Hematopoietic multipotent progenitor cell (in vitro differentiated cells): Measurements from ENCODE around the gene BAMBI. TPM values are rescaled to one million over a fixed set of nuclear protein-coding genes. Genes with fewer than 3 reads are reported as not detected.

Source experiments
- DNase-seq, 3 donors: peaks; one replicate each; pipeline ENCODE4 v3.0.0-alpha.2; 2011 to 2015; ENCODE audit warnings: low read depth in 2 of 3, low spot score in 2 of 3
- total RNA-seq: library from RNA; depleted of rRNA; stranded (reverse); fragments of >200 nt; gene quantifications from one replicate; pipeline ENCODE4 v1.2.3, GENCODE V29; 2012

BAMBI gene
- total RNA-seq, 1 donor, result 0.27 TPM

DNA sequence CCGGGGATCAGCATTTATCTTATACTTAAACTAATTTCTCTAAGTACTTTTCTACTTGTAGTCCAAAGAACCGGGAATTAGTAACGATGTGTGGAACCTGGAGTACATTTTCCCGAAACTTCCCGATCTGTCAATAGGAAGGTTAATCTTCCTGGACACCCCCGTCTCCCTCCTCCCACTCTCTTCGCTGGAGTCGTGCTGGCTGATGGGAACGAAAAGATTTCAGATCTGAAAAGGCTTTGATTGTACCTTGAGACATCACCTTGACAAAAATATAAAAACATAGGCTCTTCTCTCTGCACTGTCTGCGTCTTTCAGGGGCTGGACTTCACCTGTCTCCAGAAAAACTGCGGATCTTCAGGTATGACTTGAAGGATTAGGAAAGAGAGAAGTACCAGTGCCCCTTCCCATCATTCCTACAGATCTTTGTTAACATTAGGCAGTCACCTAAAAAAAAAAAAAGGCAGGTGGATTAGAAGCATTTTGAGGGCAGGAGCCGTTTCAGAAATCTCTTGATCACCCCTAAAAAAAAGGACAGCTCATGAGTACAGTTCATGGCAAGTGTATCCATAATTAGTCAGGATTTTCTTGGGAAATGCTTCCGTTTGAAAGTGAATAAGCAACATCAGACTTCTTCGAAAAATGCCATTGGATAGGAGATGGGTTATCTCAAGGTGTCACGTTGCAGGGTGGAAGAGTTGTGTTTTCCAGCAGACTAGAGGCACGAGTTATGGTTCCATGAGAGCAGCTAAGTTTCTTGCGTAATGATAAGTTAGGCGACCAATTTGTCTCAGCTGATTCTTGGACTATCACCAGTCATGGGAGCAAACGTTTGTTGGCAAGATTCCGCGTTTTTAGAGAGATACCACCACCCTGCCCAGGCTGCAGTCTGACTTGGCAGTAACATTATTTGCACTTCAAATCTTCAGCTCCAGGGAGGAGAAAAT is 7.8 kb upstream of the BAMBI start:
- DNase-seq, result peak in 1 of 3 donors; percentile 18

DNA sequence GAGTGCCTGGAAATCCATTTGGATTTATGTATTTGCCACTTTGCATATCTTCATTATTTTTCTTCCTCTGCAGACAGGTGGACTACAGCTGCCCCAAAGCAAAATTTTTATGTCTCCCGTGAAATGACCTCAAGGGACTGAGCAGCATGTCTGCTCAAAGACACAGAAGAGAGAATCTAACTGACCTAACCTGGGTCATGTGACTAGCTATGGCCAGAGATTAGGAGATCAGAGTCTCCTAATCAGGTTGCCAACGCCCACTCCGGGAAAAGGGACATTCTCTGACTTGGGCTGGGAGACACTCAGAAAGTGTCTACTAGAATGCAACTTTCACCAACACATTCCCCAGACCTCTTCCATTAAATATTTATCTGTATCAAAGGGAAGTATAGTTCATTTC is 2.5 kb upstream of the BAMBI start:
- DNase-seq, result no peak

DNA sequence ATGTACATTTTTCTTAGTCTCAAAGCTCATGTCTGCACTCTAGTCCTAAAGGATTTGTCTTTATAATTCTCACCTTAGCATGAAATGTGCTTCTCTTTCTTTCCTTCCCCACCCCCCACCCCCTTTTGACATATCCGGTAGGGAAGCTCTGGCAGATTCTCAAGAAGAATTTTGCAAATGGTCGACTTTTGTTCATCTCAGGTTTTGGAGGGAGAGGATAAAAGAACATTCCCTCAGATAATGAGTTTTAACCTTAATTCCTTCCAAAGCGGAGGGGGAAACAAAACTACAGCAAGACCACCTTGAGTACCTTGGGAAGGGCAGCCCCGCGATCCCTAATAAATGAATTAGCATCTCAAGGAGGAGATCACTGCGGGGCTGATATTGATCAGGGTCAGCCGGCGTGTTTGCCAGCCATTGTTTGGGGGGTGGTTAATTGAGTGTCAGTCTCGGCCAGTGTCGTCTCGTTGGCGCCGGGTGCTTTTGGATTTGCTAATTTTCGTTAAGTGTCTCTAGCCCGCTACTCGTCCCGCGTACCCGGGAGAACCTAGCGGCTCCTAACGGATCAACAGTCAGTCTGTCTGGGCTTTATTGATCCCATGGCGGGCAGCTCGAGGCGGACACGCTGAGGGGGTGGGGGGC is 874 bp upstream of the BAMBI start:
- peak in 1 of 3 donors; percentile 41 for DNase-seq

DNA sequence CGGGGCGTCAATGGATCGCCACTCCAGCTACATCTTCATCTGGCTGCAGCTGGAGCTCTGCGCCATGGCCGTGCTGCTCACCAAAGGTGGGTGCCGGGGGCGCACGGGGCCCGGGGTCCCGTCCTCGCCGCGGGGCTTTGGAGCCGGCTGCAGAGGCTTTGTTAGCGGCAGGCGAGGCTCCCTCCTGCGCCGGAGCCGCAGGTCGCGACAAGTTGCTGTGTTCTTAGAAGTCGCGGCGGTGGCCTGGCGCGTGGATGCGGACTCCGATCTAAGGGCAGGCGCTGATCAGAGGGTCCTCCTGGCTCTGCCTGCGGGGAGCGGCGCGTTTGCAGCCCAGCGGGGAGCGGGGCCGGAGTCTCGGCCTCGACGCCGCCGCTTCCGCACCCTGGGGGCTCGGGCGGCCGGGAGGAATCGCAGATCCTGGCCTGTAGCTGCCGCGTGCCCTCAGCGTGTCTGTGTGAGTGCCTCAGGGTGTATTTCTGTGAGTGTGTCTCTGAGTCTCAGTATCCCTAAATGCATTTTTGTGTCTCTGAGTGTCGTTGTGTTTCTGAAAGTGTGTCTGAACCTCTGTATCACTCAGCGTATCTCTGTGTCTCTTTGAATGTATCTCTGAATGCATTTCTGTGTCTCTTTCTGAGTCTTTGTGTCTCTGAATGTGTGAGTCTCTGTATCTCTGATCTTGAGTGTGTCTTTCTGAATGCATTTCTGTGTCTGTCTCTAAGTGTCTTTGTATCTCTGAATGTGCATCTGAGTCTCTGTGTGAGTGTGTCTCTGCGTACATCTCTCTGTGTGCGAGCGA is 766 bp downstream of the BAMBI start:
- peak in 1 of 3 donors; percentile 17 for DNase-seq

DNA sequence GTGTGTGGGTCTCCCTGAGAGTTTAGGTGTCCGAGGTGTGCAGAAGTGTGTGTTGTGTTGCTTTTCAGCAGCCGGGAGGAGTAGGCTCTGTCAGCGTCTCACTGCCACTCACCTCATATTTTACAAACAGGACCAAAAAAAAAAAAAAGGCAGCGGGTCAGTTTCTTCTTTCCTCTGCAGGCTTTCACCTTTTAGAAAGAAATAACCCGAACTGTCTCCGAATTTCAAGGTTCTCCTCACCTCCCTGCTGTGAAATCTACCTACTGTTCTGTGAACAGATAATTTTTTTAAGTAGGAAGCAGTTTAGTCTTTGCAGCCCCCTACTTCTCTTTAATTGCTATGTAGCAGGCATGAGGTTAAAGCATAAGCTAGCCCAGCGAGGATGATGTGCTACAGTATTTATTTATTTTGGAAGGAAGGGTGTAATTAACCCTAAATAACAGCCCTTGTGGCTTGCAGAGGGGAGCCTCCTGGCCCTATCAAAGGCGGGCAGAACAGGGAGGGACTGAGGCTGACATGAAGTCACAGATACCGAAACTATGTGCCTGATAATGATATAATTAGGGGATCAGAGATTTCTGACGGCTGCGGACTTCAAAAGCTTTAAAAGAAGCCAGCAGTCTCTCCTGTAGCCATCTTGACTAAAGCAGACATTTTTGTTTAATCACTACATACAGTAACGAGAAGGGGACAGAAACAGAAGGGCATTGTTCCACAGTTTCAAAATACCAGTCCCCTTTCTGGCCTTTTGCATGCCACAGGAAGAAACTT is 1.6 kb downstream of the BAMBI start:
- DNase-seq, result peak in 1 of 3 donors; percentile 18

DNA sequence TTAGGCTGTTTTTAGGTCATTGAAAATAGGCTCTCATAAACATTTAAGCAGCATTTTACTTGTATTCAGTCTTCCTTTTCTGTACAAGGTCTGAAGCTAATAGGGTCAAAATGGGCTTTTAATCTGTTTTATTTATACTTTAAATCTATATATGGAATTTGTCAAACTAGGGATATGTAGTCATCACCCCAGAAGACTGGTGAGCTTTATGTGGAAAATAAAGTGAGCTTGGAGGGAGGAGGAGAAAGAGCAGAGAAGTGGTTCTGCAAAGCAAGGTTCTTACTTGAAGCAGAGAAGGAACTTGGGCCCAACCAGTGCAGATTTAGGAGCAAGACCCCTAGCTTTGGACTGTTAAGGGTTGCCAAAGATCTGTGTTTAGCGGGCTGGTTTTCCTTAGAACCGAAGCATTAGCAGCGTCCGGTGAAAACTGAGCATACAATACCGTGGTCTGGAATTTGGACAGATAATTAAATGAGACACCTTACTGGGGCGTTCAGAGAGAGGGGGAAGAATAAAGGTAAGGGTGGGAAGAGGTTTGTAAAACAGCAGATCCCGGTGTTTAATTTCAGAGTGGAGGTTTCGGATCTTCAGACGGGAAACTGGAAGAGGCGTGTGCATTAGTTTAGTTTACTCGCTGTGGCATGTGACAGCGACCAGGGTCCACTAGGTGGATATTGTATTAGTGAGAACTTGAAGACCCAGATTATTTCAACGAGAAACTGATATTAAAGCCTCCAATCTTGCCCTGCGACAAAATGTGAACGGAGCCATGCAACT is 2.4 kb downstream of the BAMBI start:
- peak in 1 of 3 donors; percentile 49 for DNase-seq

DNA sequence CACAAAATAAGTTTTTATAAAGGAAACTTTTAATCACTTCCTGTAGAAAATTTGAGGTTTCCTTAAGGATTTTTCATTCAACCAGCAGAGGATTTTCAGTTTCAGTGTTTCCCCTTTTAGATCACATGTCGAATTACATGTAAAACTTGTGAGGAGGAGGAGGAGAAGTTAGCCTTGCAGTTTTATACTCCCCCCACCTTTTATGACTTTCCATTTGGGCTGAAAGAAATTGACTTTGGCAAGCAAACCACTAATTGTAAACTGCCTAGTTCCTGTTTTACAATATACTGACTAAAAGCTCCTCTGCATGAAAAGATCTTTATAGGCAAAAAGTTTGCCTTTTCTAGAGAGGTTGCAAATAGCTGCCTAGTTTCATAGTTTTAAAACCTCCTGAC is 3.0 kb downstream of the BAMBI start:
- peak in 1 of 3 donors; percentile 67 for DNase-seq

DNA sequence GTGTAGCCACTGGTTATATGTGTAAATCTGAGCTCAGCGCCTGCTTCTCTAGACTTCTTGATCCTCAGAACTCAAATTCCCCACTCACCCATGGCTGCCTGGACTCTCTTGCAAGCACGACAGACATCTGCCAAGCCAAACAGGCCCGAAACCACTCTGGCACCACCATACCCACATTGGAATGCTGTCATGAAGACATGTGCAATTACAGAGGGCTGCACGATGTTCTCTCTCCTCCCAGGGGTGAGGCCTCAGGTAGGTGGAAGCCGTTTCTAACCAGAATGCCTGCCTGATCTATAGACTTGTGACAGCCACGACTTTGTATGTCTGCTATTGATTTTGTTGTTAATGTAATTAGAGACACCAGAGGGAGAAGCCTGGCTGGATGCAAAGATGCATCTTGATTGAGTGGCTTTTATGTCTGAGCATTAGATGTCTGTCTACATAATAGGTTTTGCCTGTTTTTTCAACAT is 4.0 kb downstream of the BAMBI start:
- DNase-seq, result no peak

DNA sequence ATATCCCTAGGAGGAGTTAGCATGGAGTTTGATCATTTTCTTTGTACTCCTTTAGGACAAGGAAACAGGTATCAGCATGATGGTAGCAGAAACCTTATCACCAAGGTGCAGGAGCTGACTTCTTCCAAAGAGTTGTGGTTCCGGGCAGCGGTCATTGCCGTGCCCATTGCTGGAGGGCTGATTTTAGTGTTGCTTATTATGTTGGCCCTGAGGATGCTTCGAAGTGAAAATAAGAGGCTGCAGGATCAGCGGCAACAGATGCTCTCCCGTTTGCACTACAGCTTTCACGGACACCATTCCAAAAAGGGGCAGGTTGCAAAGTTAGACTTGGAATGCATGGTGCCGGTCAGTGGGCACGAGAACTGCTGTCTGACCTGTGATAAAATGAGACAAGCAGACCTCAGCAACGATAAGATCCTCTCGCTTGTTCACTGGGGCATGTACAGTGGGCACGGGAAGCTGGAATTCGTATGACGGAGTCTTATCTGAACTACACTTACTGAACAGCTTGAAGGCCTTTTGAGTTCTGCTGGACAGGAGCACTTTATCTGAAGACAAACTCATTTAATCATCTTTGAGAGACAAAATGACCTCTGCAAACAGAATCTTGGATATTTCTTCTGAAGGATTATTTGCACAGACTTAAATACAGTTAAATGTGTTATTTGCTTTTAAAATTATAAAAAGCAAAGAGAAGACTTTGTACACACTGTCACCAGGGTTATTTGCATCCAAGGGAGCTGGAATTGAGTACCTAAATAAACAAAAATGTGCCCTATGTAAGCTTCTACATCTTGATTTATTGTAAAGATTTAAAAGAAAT is 4.8 kb downstream of the BAMBI start:
- DNase-seq, result no peak

DNA sequence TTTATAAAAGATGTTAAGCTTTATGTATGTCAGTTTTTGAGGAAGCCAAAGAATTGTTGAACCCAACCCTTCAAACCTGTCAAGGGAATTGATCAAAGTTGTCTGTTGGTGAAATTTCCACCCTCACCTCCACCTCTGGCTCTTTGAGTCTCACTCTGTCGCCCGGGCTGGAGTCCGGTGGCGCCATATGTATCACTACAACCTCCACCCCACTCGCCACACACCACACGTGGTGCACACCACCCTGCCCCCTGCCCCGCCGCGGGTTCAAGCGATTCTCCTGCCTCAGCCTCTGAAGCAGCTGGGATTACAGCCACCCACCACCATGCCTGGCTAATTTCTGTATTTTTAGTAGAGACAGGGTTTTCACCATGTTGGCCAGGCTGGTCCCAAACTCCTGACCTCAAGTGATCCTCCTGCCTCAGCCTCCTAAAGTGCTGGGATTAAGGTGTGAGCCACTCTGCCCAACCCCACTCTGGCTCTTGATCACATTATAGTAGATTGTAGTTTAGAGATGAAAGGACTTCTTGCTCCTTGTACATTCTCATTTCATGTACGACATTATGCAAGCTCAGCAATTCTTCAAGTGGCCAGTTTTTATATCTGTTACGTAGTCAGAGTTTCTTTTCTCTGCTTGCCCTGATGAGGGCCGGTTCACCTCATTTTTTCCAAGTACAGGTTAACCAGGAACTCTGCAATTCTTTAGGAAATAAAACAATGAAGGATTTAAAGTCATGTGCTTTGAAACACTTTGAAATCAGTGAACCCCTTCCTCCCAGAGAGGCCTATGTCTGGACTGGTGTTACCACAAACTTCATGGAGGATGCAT is 7.0 kb downstream of the BAMBI start:
- no peak for DNase-seq

DNA sequence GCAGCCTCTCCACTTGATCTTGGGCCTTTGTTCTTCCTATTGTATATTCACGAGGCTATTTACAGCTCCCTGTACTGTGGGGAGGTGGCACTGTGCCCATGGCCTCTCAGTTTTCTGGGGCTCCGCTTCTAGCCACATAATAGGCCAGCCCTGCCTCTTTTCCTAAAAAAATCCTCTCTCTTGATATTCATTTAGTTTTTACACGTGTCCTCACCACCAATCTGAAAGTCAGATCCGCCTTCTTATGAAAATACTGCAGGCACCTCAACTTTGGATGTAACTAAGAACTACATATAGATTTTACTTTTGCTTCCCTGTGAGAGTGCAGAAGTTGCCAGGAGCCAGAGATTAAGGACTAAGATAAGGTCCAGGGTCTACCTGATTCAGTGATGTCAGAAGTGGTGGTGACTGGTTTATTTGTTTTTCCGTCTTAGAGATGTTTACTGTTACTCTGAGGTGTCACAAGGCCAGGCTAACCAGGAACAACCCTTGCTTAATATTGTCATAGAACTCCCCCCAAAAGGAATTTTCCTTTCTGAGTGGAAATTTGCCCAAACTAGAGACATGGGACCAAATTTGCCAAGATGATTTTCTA is 7.8 kb downstream of the BAMBI start:
- DNase-seq, result no peak

DNA sequence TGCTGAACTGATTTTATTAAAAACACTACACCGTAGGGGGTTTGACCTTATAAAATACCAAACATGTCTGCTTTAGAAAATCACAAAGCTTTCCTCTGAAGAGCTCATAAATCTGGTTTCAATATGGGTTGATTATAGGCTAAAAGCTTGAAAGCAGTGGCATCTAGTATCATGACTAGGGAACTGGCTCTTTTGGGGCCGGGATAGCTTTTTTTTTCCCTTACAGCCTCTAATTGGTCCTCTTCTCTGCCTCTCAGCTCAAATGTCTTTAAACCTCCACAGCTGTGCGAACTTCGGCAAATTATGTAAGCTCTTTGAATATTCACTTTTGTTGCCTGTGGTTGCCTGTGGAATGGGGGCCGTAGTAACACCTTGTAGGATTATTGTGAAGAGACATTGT is 8.4 kb downstream of the BAMBI start:
- DNase-seq, result no peak

DNA sequence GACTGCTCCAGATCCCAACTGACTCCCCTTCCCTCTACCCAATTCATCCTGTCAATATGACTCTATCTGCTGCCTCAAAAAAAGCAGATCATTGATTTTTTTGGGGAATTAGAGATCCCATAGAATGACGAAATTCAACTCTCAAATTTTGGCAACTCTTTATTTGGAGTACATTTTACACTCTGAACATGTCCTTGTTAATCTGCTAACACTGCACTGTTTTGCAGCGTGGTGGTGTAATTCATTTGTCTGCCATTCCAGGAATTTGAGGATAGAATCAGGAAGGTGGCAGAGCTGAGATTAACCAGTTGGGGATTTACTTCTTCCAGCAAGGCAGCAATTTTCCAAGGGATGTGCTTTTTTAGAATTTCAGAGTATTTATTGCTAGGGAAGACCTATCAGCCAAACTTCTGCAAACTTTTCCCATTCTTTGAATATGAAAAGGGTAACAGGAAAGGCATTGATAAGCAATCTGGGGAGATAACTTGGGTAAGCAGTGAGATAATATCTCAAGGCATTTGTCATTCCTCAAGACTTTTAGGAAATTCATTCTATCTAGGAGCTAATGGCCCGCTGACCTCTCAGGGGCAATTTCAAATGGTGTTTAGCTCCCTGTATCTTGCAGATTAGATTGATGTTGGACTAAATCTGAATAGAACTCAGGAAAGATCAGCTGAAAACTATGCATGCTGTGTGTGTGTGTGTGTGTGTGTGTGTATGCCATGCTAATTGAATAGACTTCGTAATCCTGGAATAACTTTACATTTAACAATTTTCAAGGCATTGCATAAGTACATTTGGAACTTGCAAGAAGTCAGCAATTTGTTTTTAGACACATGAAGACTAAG is 9.7 kb downstream of the BAMBI start:
- DNase-seq, result no peak

DNA sequence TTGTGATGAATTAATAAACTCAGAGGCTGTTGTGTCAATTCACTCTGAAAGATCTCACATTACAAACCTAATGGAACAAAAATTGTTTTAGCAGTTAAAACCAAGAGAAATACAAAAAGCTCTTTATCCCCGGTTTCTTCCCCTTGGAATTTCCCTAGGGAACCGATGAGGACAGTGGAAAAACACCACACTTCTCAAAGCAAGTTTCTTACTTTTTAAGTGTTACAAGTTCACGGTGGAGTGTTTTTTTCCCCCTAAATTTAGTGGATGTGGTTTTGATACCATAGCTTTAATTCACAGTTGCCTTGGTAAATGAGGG is 10.3 kb downstream of the BAMBI start:
- no peak for DNase-seq

DNA sequence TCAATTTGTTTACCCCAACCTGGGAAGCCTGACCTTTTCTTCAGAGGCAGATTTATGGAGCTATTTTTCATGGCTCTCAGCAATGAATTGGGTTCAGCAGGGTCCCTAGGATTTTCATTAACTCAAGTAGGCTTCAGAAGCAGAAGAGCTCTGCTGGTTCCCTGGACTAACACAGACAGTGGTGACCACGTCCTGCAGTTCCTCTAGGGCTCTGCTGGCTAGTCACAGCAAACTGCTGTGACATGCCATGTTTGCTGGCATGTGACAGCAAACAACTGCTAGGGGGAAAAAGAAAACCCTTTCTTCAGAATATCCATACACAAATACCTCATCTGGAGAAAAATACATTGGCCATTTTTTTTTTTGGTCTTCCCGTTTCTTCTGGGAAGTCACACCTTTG is 13.2 kb downstream of the BAMBI start:
- DNase-seq, result no peak

DNA sequence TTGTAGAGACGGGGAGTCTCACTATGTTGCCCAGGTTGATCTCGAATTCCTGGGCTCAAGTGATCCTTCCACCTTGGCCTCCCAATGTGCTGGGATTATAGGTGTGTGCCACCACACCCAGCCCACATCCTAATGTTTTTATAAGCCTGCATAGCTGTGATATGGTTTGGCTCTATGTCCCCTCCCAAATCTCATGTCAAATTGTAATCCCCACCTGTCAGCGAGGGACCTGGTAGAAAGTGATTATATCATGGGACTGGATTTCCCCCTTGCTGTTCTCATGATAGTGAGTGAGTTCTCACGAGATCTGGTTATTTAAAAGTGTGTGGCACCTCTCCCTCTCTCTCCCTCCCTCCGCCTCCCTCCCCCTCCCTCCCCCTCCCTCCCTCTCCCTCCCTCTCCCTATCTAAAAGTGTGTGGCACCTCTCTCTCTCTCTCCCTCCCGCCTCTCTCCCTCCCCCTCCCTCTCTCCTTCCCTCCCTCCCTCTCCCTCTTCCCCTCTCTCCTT is 13.9 kb downstream of the BAMBI start:
- DNase-seq, result no peak

DNA sequence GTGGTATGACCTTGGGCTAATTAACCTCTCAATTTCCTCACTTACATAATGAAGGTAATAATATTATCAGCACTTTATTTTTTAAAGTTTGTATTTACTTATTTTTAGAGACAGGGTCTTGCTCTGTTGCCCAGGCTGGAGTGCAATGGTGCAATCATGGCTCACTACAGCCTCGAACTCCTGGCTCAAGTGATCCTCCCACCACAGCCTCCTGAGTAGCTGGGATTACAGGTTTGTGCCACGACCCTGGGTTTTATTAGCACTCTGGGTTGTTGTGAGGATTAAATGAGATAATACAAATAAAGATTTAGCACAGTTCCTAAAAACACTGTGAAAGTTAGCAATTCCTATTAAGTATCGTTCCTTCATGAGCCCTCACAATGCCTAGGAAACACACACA is 14.7 kb downstream of the BAMBI start:
- no peak for DNase-seq
